Effector memory CD4-positive, alpha-beta T cell (primary cell): ENCODE measurements around the gene GPC6.

Source experiments
- DNase-seq, 3 donors: peaks; one replicate each; pipeline ENCODE4 v3.0.0-alpha.2; 2020
- H3K27ac ChIP-seq: 2 replicates; pipeline ENCODE4 v1.7.0; 2013; ENCODE audit warnings: mild to moderate bottlenecking, low read length, moderate library complexity; ENCODE audit not compliant: insufficient read depth, poor library complexity, severe bottlenecking
- H3K27me3 ChIP-seq: replicated peaks from 2 replicates; pipeline ENCODE4 v1.7.0; 2013; ENCODE audit warnings: mild to moderate bottlenecking, low read length; ENCODE audit not compliant: insufficient read depth, control insufficient read depth, poor library complexity, severe bottlenecking
- H3K36me3 ChIP-seq: 2 replicates; pipeline ENCODE4 v1.7.0; 2013; ENCODE audit warnings: mild to moderate bottlenecking, low read length, moderate library complexity; ENCODE audit not compliant: control insufficient read depth, insufficient read depth
- H3K4me1 ChIP-seq: 2 replicates; pipeline ENCODE4 v1.7.0; 2013; ENCODE audit warnings: low read length, mild to moderate bottlenecking; ENCODE audit not compliant: control insufficient read depth, insufficient read depth, poor library complexity, severe bottlenecking
- H3K4me3 ChIP-seq: 2 replicates; pipeline ENCODE4 v1.7.0; 2013; ENCODE audit warnings: low read length, low read depth, mild to moderate bottlenecking; ENCODE audit not compliant: insufficient read depth, poor library complexity, severe bottlenecking
- H3K9me3 ChIP-seq: 2 replicates; pipeline ENCODE4 v1.7.0; 2013; ENCODE audit warnings: mild to moderate bottlenecking, low read length, moderate library complexity; ENCODE audit not compliant: control insufficient read depth

GPC6 gene

GRCh38 chr13:93290503-93290902, 63.9 kb downstream of the GPC6 start:
- Histone ChIP-seq H3K9me3 (no peaks in the 10 kb centered on the region), H3K27ac (no peak overlapping the region), H3K27me3 (no peaks in the 10 kb centered on the region), H3K4me1 (no peaks in the 10 kb centered on the region), H3K36me3 (no peaks in the 10 kb centered on the region), H3K4me3 (no peak overlapping the region)
- no peak for DNase-seq

GRCh38 chr13:93292366-93292765, 65.8 kb downstream of the GPC6 start:
- no peak overlapping the region for H3K27ac ChIP-seq
- no peak overlapping the region for H3K4me3 ChIP-seq
- no peaks in the 10 kb centered on the region for H3K4me1 ChIP-seq
- H3K36me3 ChIP-seq = no peaks in the 10 kb centered on the region
- H3K27me3 ChIP-seq = no peaks in the 10 kb centered on the region
- H3K9me3 ChIP-seq = no peaks in the 10 kb centered on the region
- DNase-seq = no peak

- Histone ChIP-seq H3K27me3 (no peaks in the 10 kb centered on the region), H3K36me3 (no peaks in the 10 kb centered on the region), H3K27ac (no peak overlapping the region), H3K9me3 (no peaks in the 10 kb centered on the region), H3K4me1 (no peaks in the 10 kb centered on the region), H3K4me3 (no peak overlapping the region)
- no peak for DNase-seq
Measured at GRCh38 chr13:93293710-93294109, 67.1 kb downstream of the GPC6 start.

- no peak overlapping the region for H3K27ac ChIP-seq
- H3K36me3 ChIP-seq = no peaks in the 10 kb centered on the region
- no peak for DNase-seq
- no peaks in the 10 kb centered on the region for H3K4me1 ChIP-seq
- no peaks in the 10 kb centered on the region for H3K9me3 ChIP-seq
- H3K27me3 ChIP-seq = no peaks in the 10 kb centered on the region
- no peak overlapping the region for H3K4me3 ChIP-seq
Measured at GRCh38 chr13:93296584-93296983, 70.0 kb downstream of the GPC6 start.

- no peak for DNase-seq
- no peak overlapping the region for H3K27ac ChIP-seq
- H3K9me3 ChIP-seq = no peaks in the 10 kb centered on the region
- no peak overlapping the region for H3K4me3 ChIP-seq
- H3K36me3 ChIP-seq = no peaks in the 10 kb centered on the region
- no peaks in the 10 kb centered on the region for H3K27me3 ChIP-seq
- H3K4me1 ChIP-seq = no peaks in the 10 kb centered on the region
Measured at GRCh38 chr13:93298713-93299112, 72.1 kb downstream of the GPC6 start.

GRCh38 chr13:93304134-93304533, 77.5 kb downstream of the GPC6 start:
- no peak overlapping the region for H3K27ac ChIP-seq
- no peaks in the 10 kb centered on the region for H3K4me1 ChIP-seq
- H3K27me3 ChIP-seq = no peaks in the 10 kb centered on the region
- no peak overlapping the region for H3K4me3 ChIP-seq
- no peaks in the 10 kb centered on the region for H3K9me3 ChIP-seq
- no peaks in the 10 kb centered on the region for H3K36me3 ChIP-seq
- DNase-seq = no peak

- Histone ChIP-seq H3K9me3 (no peaks in the 10 kb centered on the region), H3K27ac (no peak overlapping the region), H3K4me3 (no peak overlapping the region), H3K4me1 (no peaks in the 10 kb centered on the region), H3K36me3 (no peaks in the 10 kb centered on the region), H3K27me3 (no peaks in the 10 kb centered on the region)
- DNase-seq = no peak
Measured at GRCh38 chr13:93304868-93305613, 78.4 kb downstream of the GPC6 start.

GRCh38 chr13:93305886-93306285, 79.3 kb downstream of the GPC6 start:
- H3K9me3 ChIP-seq = no peaks in the 10 kb centered on the region
- H3K27me3 ChIP-seq = no peaks in the 10 kb centered on the region
- H3K4me1 ChIP-seq = no peaks in the 10 kb centered on the region
- no peaks in the 10 kb centered on the region for H3K36me3 ChIP-seq
- no peak overlapping the region for H3K4me3 ChIP-seq
- no peak for DNase-seq
- H3K27ac ChIP-seq = no peak overlapping the region

GRCh38 chr13:93307136-93307535, 80.5 kb downstream of the GPC6 start:
- no peaks in the 10 kb centered on the region for H3K9me3 ChIP-seq
- no peaks in the 10 kb centered on the region for H3K27me3 ChIP-seq
- H3K4me3 ChIP-seq = no peak overlapping the region
- H3K4me1 ChIP-seq = no peaks in the 10 kb centered on the region
- no peaks in the 10 kb centered on the region for H3K36me3 ChIP-seq
- no peak for DNase-seq
- no peak overlapping the region for H3K27ac ChIP-seq

- H3K27ac ChIP-seq = no peak overlapping the region
- no peaks in the 10 kb centered on the region for H3K27me3 ChIP-seq
- no peak overlapping the region for H3K4me3 ChIP-seq
- no peaks in the 10 kb centered on the region for H3K4me1 ChIP-seq
- no peak for DNase-seq
- no peaks in the 10 kb centered on the region for H3K9me3 ChIP-seq
- H3K36me3 ChIP-seq = no peaks in the 10 kb centered on the region
Measured at GRCh38 chr13:93307651-93308050, 81.0 kb downstream of the GPC6 start.
